Activated T-helper 1 cell treated with Interleukin-2 at 50 U/mL for 16 hours (primary cell): ENCODE measurements around the gene PTPRN2.

Experiments
- DNase-seq: peaks from one replicate; pipeline ENCODE4 v3.0.0-alpha.2; 2020; ENCODE audit warnings: low read depth

PTPRN2 gene

GRCh38 chr7:157662981-157663716 lies 924.5 kb downstream of the PTPRN2 start:
- DNase-seq, result no peak

- DNase-seq, result no peak
These were observed 925.4 kb downstream of the PTPRN2 start for GRCh38 chr7:157662110-157662791.

GRCh38 chr7:157661611-157661975 lies 926.0 kb downstream of the PTPRN2 start:
- no peak for DNase-seq

- DNase-seq, result no peak
These were observed 926.5 kb downstream of the PTPRN2 start for GRCh38 chr7:157660971-157661610.

- DNase-seq, result no peak
These were observed 928.7 kb downstream of the PTPRN2 start for GRCh38 chr7:157658851-157659412.

GRCh38 chr7:157657741-157658740 lies 929.6 kb downstream of the PTPRN2 start:
- no peak for DNase-seq

GRCh38 chr7:157656195-157656769 lies 931.3 kb downstream of the PTPRN2 start:
- no peak for DNase-seq

GRCh38 chr7:157654350-157654749 lies 933.3 kb downstream of the PTPRN2 start:
- no peak for DNase-seq

- no peak for DNase-seq
These were observed 933.8 kb downstream of the PTPRN2 start for GRCh38 chr7:157653827-157654207.

GRCh38 chr7:157652954-157653826 lies 934.4 kb downstream of the PTPRN2 start:
- DNase-seq, result no peak

- no peak for DNase-seq
These were observed 935.3 kb downstream of the PTPRN2 start for GRCh38 chr7:157652161-157652953.

- DNase-seq, result no peak
These were observed 936.1 kb downstream of the PTPRN2 start for GRCh38 chr7:157651366-157652160.

GRCh38 chr7:157650801-157651200 lies 936.8 kb downstream of the PTPRN2 start:
- DNase-seq, result no peak

- DNase-seq, result no peak
These were observed 937.4 kb downstream of the PTPRN2 start for GRCh38 chr7:157650131-157650631.

GRCh38 chr7:157646551-157646950 lies 941.1 kb downstream of the PTPRN2 start:
- no peak for DNase-seq

GRCh38 chr7:157645539-157645938 lies 942.1 kb downstream of the PTPRN2 start:
- DNase-seq, result no peak

GRCh38 chr7:157644946-157645345 lies 942.7 kb downstream of the PTPRN2 start:
- DNase-seq, result no peak

- DNase-seq, result no peak
These were observed 944.1 kb downstream of the PTPRN2 start for GRCh38 chr7:157643525-157643970.
